ENCODE measurements around the gene GAS2.

GAS2 gene

DNA sequence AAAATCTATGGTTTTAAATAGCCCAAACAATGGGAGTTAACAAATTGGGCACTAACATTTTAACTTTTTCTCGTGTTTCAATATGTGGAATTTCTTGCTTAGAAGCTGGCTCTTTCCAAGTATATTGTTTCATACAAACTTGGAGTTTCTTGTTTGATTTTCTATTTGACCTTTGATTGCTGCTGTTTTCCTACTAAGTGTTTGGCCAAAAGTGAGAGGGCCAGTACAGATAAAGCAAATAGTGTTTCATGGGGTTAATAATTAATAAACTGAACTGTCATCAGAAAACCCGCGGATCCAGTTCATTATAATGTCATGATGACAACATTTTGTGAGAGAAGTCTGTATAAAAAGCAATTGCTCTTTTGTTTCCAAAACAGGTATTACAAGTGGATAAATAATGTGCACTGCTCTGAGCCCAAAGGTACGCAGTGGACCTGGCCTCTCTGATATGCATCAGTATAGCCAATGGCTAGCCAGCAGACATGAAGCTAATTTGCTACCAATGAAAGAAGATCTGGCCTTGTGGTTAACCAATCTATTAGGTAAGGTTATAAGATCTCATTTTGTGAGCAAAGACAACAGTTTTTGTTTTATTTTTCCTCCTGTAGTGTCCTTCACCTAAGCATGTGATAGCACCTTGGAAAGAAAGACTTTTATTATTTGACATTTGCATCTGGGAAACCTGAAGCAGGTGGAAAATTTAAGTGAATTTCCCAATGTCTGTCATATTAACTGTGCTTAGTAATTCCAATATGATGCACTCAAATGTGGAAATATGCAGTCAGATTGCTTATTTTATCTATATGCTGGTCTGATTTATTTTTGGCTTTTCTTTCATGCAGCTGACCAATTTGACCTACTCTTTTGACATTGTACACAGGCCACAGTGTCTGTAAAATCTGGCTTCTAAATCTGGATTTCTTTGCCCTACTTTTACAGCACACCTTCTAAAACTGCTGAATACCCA is 8.3 kb downstream of the GAS2 start:
- no peak for DNase-seq

DNA sequence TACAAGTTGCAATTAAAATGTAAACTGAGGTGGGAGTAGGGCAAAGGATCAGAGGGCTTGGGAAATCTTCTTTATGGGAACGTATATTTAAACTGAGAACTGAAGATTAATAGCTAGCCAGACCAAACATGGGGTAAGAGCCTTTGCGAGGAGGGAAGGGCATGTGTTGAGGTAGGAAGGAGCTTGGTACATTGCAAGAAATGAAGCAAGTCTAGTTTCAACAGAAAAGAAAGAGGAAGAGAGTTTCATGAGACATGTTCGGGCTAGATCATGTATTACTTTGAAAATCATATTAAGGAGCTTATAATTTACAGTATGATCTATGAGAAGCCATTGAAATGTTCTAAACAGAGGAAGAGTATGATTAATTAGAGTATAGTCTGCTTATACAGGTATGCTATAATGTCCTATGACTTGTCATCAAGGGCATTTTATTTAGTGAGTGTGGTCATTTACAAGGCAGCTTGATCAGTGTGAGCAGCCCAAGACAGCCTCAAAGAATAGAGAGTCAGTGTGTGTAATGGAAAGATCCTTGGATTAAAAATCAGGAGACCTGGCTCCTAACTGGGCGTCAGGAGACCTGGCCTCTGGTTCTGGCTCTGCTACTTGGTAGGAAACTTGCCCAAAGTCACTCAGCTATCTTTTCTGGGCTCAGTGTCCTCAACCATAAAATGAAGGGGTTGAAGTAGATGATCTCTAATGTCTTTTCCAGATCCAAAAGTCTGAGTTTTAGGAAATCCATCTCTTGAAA is 10.9 kb downstream of the GAS2 start:
- DNase-seq: no peak

DNA sequence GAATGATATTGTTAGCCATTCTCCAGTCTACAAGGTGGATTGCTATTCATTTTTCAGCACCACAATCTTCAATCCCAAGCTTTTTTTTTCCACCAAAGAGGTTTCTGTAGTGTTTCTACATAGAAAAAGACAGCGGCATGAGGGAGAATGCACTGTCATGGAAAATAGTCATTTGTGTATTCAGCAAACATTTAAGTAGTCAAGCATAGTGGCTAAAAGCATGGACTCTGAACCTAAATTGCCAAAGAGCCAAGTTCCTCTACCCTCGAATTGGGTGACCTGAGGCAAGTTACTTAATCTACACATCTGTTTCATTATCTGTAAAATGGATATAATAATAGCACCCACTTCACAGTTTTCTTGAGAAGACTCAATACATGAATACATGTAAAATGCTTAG is 14.2 kb downstream of the GAS2 start:
- DNase-seq: no peak

DNA sequence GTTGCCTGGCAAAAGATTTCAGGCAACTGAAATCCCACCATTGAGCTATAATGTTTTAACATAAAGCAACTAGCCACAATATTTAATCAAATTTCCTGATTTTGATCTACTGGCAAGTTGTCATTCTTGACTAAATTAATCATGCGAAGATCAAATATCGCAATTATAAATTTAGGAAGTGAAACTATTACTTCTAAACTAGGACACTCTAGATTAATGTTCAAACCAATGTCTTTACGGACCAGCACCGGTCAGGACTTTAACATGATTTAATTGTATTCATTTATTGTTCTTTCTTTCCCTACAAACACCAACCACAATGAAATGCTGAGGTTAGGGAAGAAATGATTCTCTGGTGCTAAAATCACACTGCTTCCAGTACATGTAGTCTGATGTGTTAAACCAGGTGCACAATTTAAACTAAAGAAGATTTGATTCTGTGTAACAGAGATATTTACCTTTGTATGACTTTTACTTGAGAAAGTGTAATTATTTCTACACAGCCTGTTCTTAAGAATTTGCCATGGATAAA is 14.9 kb downstream of the GAS2 start:
- DNase-seq: no peak

DNA sequence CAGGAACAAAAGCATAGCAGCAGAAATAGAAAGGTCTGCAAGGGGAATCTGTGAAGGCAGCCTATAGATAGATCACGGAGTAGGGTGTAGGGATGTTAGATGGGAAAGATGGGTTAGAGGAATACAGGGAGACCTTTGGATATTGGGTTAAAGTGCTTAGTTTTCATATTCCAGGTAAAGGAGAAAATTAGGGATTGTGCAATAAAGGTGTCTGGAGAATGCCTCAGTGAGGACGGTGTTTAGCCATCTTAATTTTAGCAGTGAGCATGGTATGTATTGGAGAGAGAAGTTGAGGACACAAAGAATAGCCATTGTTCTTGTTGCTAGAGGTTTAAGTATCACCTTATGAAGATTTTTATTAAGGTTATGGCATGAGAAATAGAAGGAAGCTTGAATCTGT is 17.7 kb downstream of the GAS2 start:
- DNase-seq: no peak

DNA sequence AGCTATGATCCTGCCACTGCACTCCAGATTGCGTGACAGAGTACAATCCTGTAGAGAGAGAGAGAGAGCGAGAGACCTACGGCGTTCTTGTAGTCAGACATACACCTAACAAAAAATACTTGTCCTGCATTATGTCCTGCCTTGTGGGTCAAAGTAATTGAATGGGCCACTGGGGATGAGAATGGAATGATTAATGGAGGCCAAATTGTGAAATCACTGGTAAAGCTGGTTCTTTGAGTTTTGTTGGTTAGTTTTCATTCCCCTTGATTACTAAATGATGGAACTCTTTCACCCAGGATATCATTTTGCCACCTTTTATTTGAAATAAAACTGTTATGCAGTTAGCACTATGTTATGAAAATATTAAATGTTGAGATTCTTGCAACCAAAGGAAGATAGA is 18.7 kb downstream of the GAS2 start:
- no peak for DNase-seq

DNA sequence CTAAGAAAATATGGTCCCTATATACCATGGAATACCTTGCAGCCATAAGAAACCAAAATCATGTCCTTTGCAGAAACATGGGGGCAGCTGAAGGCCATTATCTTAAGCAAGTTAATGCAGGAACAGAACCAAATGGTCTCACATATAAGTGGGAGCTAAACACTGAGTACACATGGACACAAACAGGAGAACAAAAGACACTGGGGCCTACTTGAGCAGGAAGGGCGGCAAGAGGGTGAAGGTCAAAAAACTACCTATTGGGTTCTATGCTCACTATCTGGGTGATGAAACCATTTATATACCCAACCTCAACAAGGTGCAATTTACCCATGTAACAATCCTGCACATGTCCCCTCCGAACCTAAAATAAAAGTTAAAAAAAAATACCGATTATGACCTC is 22.5 kb downstream of the GAS2 start:
- no peak for DNase-seq

DNA sequence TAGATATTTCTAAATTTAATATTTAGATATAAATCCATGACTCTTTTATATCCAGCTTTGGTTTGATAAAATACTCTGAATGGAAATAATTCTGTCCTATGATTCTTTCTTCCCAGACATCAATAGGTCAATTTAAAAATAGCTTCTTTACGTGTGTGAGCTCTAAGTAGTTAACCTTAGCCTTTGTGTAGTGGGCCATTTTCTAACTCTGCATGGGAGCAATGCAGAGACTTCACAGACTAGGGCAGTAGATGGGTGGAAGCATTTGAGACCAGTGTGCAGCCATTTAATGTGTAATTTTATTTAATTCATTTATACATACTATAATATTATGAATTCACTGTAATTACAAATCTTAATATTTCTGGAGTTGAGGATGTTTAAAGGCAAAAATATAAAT is 23.8 kb downstream of the GAS2 start:
- DNase-seq: no peak

DNA sequence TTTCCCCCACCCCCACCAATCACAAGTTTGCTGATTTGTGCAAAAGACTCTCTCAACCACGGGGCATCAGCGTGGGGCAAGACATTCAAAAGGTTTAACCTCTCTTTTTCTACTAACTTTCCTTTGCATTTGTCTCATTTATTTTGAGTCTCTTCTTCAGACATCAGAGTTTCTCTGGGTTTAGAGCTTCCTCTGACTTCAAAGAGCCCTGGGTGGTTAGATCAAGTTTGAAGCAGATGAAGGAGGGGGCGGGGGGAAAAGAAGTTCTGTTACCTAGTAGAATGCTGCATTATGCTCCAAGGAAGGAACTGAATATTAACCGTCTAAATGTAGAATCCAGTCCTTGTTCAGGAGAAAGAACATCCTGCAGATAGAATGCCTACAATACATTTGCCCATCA is 24.5 kb downstream of the GAS2 start:
- no peak for DNase-seq

DNA sequence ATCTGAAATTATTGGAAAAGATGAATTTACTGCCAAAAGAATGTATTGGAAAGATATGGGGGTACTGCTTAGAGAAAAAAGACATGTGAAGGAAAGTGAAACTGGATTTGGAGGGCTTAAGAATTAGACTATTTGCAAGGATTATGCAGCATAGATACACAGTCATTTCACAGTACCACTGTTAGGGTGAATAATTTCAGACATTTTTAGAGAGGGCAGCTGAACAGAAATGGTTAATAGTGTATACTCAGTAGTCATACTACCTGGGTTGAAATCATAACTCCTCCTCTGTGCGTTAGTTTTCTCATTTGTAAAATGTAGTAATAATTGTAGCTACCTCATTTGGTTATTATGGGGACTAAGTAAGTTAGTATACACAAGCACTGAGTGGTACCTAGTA is 33.0 kb downstream of the GAS2 start:
- DNase-seq: no peak

DNA sequence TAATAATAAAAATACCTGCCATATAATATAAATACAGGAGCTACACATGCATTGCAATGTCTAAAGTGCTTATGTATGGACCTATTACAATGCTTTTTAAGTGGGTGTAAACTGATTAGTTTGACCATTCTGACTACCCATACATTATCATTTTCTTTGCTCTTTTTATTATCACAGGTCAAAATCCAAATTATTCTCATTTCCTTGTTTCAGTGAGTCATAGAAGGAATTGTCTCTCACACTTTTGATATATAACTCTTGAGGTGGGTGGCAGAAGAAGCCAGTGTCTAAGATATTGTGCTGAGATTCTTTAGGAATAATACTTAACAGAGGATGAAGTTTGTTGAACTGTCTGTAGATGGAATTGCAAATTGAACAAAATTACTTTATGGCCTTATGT is 35.6 kb downstream of the GAS2 start:
- no peak for DNase-seq

DNA sequence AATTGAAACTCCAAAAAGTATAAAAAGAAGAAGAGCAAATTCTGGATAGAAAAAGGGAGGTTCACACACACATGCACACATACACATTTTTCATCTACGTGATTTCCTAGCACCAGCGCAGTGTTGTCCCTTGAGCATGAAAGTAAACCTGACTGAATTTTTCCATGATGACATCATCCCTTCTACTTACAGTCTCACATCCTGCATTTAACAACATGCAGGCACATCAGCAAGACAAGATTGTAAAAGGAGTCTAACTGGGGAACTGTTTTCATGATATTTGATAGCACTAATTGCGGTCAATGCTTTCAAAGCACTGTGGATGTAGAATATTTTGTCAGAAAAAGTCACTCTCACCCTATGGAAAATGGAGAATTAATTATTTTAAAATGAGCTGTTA is 36.6 kb downstream of the GAS2 start:
- DNase-seq: no peak

DNA sequence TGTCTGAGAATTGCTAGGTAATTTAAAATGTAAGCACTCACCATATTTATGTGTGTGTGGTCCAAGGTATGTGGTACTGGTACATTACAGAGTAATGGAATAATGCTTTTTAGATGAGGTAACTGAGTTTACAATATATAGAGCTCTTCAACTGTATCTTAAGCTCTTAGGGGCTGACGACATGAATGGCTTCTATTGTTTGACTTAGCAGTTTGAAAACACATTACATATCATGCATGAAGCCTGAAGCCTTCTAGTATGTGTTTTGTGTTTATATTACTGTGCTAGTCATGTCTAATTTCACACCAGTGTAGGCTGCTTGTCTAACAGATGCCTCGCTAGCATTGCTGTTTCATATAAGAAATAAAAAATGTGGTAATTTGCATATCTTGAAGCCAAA is 37.2 kb downstream of the GAS2 start:
- no peak for DNase-seq

DNA sequence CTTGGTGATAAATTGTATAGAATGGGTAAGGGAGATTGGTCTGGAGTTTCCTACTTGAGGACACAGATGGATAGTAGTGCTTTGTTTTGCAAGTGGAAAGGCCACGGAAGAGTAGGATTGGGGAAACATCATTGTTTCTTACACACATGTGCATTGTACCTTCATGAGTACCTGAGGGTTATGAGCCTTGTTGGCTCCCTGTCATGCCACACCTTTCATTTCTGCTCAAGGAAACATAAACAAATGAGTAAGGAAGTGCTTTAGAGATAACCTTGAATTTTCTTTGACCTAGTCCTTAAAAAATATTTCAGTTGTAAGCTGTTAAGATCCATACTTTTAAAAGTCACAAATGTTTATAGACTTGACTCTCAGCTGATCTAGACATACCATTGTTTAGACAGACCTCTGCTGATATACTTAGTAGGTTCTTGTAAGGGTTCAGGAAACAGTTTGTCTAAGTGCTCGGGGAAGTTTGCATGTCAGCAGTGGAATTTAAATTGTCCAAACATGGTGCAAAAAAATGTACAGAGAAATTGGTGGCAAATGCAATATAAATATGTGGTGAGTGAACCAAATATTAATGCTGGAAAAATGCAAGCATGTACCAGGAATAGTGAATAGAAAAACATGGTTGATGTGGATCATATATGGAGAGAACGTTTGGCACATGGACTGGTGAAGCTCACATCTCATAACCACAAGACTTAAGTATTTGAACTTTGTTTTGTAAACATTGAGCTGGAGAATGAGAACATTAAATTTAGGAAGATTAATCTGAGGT is 40.9 kb downstream of the GAS2 start:
- DNase-seq: no peak

DNA sequence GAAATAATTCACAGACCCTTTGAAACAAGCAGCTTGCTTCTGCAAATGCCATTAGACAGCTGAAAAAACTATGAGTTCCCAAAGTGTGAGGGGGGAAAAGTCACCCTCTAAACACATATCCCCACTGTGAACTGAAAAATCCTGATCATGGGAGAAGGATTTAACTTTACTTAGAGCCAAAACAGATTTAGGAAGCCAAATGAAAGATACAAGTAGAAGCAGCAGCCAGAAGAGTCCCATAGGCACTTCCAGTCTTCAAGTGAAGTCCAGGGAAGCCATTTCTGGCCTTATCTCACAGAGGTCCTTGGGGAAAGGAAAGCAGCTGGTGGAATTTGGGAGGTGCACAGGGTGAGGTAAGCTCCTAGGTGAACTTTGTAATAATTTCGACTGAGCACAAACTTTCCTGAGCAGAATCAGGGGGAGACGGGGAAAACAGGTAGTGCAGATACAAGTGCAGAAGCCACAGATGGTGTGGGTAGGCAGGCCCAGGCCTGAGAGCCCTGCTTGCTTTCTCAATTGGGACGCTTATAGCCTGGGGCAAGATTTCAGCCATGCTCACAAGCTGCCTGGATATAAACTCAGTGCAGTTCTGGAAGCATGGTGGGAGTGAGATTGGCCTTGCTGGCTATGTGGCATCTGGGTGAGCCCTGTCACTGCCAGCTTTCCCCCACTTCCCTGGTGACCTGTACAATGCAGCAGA is 44.8 kb downstream of the GAS2 start:
- no peak for DNase-seq

DNA sequence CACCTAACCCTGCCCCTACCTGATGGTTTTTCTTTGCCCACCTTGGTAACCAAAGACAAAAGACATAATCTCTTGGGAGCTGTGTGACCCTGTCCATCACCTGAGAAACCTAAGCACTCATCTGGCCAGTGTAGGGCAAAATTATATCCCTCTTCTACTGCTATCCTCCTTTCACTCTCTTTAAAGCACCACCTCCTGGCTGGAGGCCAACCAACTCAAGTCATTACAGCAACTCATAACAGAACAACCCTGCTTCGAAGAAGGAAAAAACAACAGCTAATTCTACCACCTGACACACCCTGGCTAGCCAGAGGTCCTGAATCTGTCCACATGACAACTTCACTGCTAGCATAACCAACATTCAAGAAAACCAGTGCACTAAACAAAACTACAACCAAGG is 45.5 kb downstream of the GAS2 start:
- no peak for DNase-seq

DNA sequence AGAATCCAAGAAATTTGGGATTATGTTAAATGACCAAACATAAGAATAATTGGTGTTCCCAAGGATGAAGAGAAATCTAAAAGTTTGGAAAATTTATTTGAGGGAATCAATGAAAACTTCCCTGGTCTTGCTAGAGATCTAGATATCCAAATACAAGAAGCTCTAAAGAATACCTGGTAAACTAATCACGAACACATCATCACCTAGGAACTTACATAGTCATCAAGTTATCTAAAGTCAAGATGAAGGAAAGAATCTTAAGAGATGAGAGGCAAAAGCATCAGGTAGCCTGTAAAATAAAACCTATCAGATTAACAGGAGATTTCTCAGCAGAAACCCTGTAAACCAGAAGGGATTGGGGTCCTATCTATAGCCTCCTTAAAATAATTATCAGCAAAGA is 46.9 kb downstream of the GAS2 start:
- no peak for DNase-seq

DNA sequence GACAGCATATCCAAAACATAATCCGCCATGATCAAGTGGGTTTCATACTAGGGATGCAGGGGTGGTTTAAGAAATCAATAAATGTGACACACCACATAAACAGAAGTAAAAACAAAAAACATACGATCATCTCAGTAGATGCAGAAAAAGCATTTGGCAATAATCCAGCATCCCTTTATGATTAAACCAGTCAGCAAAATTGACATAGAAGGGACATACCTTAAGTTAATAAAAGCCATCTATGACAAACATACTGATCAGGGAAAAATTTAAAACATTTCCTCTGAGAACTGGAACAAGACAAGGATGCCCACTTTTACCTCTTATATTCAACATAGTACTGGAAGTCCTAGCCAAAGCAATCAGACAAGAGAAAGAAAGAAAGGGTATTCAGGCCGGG is 49.6 kb downstream of the GAS2 start:
- DNase-seq: no peak

DNA sequence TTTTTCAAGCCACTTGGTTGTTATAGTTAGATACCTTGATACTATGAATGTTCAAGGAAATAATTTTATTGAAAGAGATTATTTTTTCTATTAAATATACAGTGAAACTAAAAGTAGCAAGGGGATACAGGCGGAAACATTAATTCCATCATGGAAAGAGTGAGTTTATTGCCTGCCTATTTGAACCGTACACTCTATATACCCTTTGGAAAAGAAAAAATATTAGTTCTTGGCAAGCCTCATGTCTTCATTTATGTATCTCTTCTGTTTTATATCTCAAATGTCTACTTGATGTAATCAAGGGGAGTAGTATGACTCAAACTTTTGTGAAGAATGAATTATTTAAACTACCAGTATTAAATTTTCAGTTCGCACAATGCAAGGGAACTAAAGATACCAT is 54.0 kb downstream of the GAS2 start:
- no peak for DNase-seq

DNA sequence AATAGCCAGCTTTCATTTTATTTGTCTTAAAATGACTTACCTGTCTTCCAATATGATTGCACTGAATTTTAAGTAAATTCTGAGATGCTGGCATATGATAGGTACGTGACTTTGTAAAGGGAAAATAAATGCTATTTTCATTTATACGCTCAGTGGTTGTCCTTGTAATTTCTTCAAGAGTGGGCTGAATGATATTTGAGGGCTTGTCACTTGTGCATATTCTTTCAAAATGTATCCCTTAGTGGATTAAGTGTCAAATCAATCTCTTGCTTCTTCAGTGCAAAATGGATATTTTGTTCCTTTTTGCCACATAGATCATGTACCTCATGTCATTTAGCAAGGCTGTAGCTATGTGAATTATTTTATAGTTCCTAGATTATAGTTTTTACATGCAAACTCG is 56.9 kb downstream of the GAS2 start:
- no peak for DNase-seq

DNA sequence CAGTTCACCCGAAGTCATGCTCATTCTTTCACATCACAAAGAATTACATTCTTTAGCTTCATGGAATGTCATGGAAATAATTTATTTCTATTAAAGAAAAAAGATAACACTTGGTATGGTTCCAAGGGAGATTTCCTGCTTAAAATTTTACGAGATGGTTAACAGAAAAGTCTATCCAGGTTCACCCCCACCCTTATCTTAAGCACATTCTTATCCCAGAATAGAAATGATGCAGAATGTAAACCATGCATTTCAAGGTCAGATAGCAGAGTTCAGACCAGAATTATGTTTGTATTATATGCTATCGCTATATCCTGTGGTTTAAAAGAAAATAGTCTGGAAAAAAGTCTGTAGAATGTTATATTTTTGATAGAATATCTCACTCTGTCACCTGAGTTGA is 58.7 kb downstream of the GAS2 start:
- no peak for DNase-seq

DNA sequence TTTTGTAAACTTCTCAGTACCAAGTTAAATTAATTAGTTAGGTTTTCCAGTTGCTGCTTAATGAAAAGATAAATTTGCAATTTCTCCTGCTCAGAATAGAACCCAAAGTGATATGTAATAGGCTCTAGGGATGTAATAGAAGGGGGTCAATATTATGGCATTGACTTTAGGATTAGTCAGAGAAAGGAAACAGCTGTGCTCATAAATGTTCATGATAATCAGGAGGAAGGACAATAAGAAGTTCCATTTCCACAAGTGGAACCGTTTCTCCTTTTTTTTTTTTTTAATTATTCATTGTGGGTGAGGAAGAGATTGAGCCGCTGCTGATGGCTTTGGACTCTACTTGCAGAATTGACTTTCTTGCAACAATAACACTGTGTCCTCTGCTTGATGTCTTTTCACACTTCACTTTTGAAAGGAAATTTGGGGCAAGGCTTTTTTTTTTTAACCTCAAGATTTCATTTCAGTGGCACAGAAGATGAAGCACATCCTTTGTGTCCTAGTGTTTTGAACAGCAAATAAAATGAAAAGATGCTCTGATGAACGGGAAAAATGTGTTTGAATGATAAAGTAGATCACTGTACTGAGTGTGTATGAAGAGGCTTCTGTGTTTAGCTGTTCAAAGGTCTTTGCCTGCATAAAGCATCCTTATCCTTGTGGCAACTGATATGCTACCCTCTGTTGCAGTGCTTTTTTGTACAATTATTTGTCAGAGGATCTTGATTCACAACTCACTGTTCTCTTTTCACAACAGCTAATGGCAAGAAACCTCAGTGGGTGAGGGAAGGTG is 62.4 kb downstream of the GAS2 start:
- DNase-seq: no peak

Measured in stimulated activated CD4-positive, alpha-beta T cell treated with anti-CD3 and anti-CD28 coated beads, Interleukin-12 subunit alpha, Interleukin-12 subunit beta, amount 100 ng/mL, for 4 hours (primary cell).